Mucosa of rectum (tissue), 2 donors: ENCODE data around the gene WDR74.
A peak's percentile ranks its signal among the peaks of the same experiment; 100 is the strongest.

Experiments
- H3K27ac ChIP-seq, 2 donors: one replicate each; pipeline ENCODE4 v1.7.0; 2013; ENCODE audit warnings: inconsistent platforms in 2 of 2, low read depth in 2 of 2, low read length in 2 of 2
- H3K27me3 ChIP-seq, 2 donors: one replicate each; pipeline ENCODE4 v1.7.0; 2013; ENCODE audit warnings: low read length in 2 of 2; ENCODE audit not compliant: control insufficient read depth in 2 of 2, insufficient read depth in 2 of 2
- H3K36me3 ChIP-seq, 2 donors: one replicate each; pipeline ENCODE4 v1.7.0; 2013; ENCODE audit warnings: low read length in 2 of 2; ENCODE audit not compliant: control insufficient read depth in 2 of 2, insufficient read depth in 2 of 2
- H3K4me1 ChIP-seq, 2 donors: one replicate each; pipeline ENCODE4 v1.7.0; 2013; ENCODE audit warnings: low read length in 2 of 2, mild to moderate bottlenecking in 1 of 2; ENCODE audit not compliant: control insufficient read depth in 2 of 2, insufficient read depth in 2 of 2
- H3K4me3 ChIP-seq, 2 donors: one replicate each; pipeline ENCODE4 v1.7.0; 2013; ENCODE audit warnings: low read length in 2 of 2
- H3K9ac ChIP-seq, 2 donors: one replicate each; pipeline ENCODE4 v1.7.0; 2013; ENCODE audit warnings: low read length in 2 of 2, low read depth in 1 of 2, mild to moderate bottlenecking in 1 of 2
- H3K9me3 ChIP-seq, 2 donors: one replicate each; pipeline ENCODE4 v1.7.0; 2013; ENCODE audit warnings: low read length in 2 of 2; ENCODE audit not compliant: control insufficient read depth in 2 of 2
- donor health status: healthy.
- donor health status: Normal muscosa, but diverticular disease.

WDR74 gene

GRCh38 chr11:62839050-62839945 lies at the start of gene WDR74:
Gene WDR74, minus strand, starts transcription at chr11:62839590. Its CDS starts 20 bp downstream, at chr11:62839570.
- no peaks in the 10 kb centered on the region for H3K9me3 ChIP-seq
- H3K36me3 ChIP-seq: peaks cover 15 to 28% of the 10 kb centered on the region in 2 donors
- H3K27ac ChIP-seq: peak within 1 kb of the TSS; percentile 99
- H3K9ac ChIP-seq: peak within 1 kb of the TSS; percentile 90 to 92
- H3K4me3 ChIP-seq: peak within 1 kb of the TSS; percentile 85 to 93
- H3K27me3 ChIP-seq: no peaks in the 10 kb centered on the region
- peaks cover 15 to 19% of the 10 kb centered on the region in 2 donors for H3K4me1 ChIP-seq

DNA sequence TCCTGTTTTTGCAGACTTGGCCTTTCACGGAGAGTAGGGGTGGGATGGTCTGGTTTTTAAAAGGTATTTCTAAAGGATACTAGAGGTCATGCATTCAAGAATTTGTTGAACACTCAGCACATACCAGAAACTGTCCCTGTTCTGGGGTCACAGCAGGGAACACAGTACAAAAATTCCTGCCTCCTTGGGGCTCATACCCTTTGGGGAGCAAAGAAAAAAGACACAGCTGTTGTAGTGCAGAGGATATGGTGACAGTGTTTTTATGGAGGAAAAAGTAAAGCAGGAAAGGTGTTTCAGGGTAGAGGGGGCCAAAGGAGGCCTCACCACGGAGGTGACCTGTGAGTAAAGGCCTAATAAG lies 49.7 kb upstream of the WDR74 start:
- Histone ChIP-seq H3K27ac (peak overlapping the region; percentile 56 to 65), H3K4me1 (peaks cover 12 to 21% of the 10 kb centered on the region in 2 donors), H3K27me3 (no peaks in the 10 kb centered on the region), H3K4me3 (no peak overlapping the region), H3K36me3 (peaks cover 45 to 50% of the 10 kb centered on the region in 2 donors), H3K9ac (no peak overlapping the region), H3K9me3 (no peaks in the 10 kb centered on the region)

GRCh38 chr11:62888406-62888805 lies 49.0 kb upstream of the WDR74 start:
- Histone ChIP-seq H3K4me3 (no peak overlapping the region), H3K9me3 (no peaks in the 10 kb centered on the region), H3K4me1 (peaks cover 17 to 21% of the 10 kb centered on the region in 2 donors), H3K27ac (no peak overlapping the region), H3K36me3 (peaks cover 52 to 57% of the 10 kb centered on the region in 2 donors), H3K27me3 (no peaks in the 10 kb centered on the region), H3K9ac (no peak overlapping the region)

DNA sequence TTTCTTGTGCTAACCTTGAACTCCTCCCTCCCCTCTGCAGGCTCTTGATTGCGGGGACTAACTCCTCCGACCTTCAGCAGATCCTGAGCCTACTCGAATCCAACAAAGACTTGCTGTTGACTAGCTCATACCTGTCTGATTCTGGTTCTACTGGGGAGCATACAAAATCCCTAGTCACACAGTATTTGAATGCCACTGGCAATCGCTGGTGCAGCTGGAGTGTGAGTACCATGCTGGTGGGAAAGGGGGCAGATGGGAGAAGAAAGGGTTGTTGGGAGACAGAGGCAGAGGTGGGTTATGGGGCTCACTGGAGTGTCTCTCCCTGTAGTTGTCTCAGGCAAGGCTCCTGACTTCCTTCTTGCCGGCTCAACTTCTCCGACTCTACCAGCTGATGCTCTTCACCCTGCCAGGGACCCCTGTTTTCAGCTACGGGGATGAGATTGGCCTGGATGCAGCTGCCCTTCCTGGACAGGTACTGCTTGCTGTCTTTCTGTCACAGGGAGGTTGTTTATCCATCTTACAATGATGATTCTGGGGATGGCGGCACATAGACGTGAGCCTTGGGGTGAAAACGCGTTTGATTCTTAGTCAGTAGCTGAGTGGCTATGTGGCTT lies 45.9 kb upstream of the WDR74 start:
- Histone ChIP-seq H3K4me3 (no peak overlapping the region), H3K36me3 (peaks cover 59 to 68% of the 10 kb centered on the region in 2 donors), H3K9ac (no peak overlapping the region), H3K4me1 (peaks cover 28 to 36% of the 10 kb centered on the region in 2 donors), H3K27me3 (no peaks in the 10 kb centered on the region), H3K9me3 (no peaks in the 10 kb centered on the region), H3K27ac (no peak overlapping the region)

DNA sequence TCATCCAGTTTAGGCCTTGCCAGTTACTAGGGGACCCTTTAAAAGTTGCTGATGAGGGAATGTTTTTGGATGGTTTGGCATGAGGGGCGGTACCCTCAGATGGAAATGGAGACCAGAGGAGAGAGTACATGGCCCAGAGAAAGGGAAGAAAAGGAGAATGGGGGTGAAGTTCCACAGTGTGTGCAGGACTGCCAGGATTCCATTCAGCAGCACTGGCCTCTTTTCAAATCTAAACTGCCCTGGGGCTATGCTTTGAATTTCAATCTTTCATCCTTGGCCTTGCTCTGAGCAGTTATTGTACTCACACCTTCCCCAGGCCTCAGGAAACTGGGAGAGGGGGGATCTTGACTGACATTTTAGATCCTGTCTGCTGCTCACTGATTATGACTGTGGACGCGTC lies 44.3 kb upstream of the WDR74 start:
- peak overlapping the region; percentile 24 to 98 for H3K9ac ChIP-seq
- H3K9me3 ChIP-seq: no peaks in the 10 kb centered on the region
- peaks cover 25 to 32% of the 10 kb centered on the region in 2 donors for H3K4me1 ChIP-seq
- no peaks in the 10 kb centered on the region for H3K27me3 ChIP-seq
- peaks cover 51 to 58% of the 10 kb centered on the region in 2 donors for H3K36me3 ChIP-seq
- H3K4me3 ChIP-seq: no peak overlapping the region
- H3K27ac ChIP-seq: no peak overlapping the region

DNA sequence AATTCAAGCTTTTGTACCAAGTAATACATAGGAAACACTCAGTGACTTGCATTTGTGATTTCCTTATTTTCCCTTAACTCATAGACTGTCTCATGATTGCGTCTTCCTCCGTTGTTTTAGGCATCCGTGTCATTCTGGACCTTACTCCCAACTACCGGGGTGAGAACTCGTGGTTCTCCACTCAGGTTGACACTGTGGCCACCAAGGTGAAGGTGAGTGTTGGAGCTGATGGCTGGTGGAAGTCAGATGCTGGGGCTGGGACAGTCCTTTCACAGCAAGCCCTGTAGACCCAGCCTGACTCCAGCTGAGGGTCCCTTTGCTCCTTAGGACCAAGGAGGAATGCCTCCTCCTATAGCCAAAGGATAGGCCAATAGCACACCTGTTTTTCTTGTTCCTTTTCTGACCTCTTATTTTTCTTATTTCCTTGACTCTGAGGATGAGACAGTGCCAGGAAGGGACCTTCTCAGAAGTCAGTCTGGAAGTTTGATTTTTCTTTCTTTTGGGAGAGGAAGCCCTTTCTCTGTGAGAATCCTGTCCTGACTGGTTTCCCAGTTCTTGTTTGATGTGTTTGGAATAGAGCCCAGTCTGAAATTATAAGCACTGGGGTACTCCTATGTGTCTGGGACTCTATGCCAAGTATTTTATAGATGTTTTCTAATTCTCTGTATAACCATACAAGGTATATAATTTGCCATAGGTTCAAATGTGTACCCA lies 43.6 kb upstream of the WDR74 start:
- no peaks in the 10 kb centered on the region for H3K27me3 ChIP-seq
- H3K36me3 ChIP-seq: peaks cover 44 to 51% of the 10 kb centered on the region in 2 donors
- no peaks in the 10 kb centered on the region for H3K9me3 ChIP-seq
- H3K9ac ChIP-seq: peak overlapping the region; percentile 83 to 98
- peak overlapping the region in 1 of 2 donors; percentile 99 for H3K27ac ChIP-seq
- H3K4me3 ChIP-seq: peak overlapping the region; percentile 98 to 99
- H3K4me1 ChIP-seq: peaks cover 25 to 29% of the 10 kb centered on the region in 2 donors

DNA sequence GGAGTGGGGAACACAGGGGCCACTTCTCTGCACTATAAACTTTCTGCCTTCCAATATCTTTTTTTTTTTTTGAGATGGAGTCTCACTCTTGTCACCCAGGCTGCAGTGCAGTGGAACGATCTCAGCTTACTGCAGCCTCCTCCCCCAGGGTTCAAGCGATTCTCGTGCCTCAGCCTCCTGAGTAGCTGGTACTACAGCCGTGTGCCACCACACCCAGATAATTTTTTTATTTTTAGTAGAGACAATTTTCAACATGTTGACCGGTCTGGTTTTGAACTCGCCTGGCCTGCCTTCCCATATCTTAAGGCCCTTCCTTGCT lies 43.0 kb upstream of the WDR74 start:
- H3K36me3 ChIP-seq: peaks cover 42 to 46% of the 10 kb centered on the region in 2 donors
- peak overlapping the region; percentile 83 to 98 for H3K9ac ChIP-seq
- H3K27me3 ChIP-seq: no peaks in the 10 kb centered on the region
- H3K4me1 ChIP-seq: peaks cover 25 to 29% of the 10 kb centered on the region in 2 donors
- peak overlapping the region; percentile 98 to 99 for H3K27ac ChIP-seq
- no peaks in the 10 kb centered on the region for H3K9me3 ChIP-seq
- H3K4me3 ChIP-seq: peak overlapping the region; percentile 98 to 99

DNA sequence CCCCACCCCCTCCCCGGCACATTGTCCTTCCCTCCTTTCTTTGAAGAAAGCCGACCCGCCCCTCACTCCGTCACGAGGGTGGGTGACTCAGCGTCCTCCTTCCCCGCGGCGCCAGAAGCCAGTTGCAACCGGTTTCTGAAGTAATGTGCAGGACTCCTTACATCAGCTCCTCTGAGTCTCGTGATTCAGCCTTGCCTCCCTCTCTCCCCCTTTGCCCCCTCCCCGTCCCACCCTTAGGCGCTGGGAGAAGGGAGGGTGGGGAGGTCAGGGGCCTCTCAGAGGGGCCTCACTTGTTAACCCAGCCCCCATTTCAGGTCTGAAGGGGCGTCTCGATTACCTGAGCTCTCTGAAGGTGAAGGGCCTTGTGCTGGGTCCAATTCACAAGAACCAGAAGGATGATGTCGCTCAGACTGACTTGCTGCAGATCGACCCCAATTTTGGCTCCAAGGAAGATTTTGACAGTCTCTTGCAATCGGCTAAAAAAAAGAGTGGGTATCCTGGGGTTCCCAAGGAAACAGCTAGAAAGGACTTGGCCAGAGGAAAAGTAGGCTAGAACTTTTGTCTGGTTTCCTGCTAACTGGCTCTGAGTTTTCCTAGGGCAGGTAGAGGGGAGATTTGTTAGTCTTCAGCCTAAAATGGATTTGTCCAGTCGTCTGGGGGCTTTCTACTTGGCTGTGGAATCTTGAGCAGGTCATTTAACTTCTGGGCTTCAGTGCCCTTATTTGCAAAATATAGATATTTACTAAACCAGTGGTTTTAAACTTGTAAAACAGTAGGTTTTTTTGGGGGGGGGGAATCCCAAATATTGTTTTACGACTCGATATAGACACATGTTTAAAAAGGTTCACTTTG lies 42.4 kb upstream of the WDR74 start:
- Histone ChIP-seq H3K27me3 (no peaks in the 10 kb centered on the region), H3K27ac (peak overlapping the region; percentile 98 to 99), H3K4me1 (peaks cover 25 to 29% of the 10 kb centered on the region in 2 donors), H3K36me3 (peaks cover 38 to 42% of the 10 kb centered on the region in 2 donors), H3K9ac (peak overlapping the region; percentile 83 to 98), H3K4me3 (peak overlapping the region; percentile 98 to 99), H3K9me3 (no peaks in the 10 kb centered on the region)

GRCh38 chr11:62880803-62881578 lies 41.6 kb upstream of the WDR74 start, which contains the start of gene SLC3A2:
Gene SLC3A2, plus strand, starts transcription at chr11:62880896. Its CDS starts 128 bp downstream, at chr11:62881024.
- no peaks in the 10 kb centered on the region for H3K9me3 ChIP-seq
- peak within 1 kb of the TSS; percentile 98 to 99 for H3K4me3 ChIP-seq
- peak within 1 kb of the TSS; percentile 98 to 99 for H3K27ac ChIP-seq
- H3K36me3 ChIP-seq: peaks cover 30 to 34% of the 10 kb centered on the region in 2 donors
- H3K27me3 ChIP-seq: no peaks in the 10 kb centered on the region
- peak within 1 kb of the TSS; percentile 98 to 100 for H3K9ac ChIP-seq
- H3K4me1 ChIP-seq: peaks cover 25 to 29% of the 10 kb centered on the region in 2 donors
